Hematopoietic multipotent progenitor cell treated with erythropoietin and hydrocortisone succinate and interleukin-3 and kit ligand, for 17 days (in vitro differentiated cells): ENCODE measurements around the gene IPMK.
"Not testable (repeated sequence)": the region's sequence is repeated elsewhere in the genome, so short reads cannot be mapped to it uniquely, and the experiment has no call there.

Source experiments
- DNase-seq: peaks from one replicate; pipeline ENCODE4 v3.0.0-alpha.2; 2015; ENCODE audit warnings: low spot score

The IPMK gene

GRCh38 chr10:58266826-58267712 is 625 bp downstream of the IPMK start:
- peak; percentile 34 for DNase-seq

- DNase-seq: peak; percentile 10
Measured at GRCh38 chr10:58266003-58266825, 1.5 kb downstream of the IPMK start.

DNA sequence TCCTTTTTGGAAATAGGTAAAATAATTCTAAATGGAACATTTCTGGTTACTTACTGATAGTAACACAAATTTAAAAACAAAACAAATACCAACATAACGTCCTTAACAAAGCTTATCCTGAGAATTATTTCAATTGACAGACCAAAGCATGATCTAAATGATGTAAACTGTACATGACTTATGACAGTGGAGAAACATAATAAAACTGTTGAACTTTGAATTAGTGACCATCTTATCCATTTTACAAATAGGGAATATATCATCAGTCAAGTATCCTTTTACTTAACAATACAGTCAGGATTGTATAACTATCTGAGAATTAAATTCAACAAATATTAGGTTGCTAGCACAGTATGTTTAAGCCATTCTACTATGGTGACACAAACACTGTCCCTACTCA is 2.4 kb downstream of the IPMK start:
- peak; percentile 13 for DNase-seq

GRCh38 chr10:58264780-58265179 is 2.9 kb downstream of the IPMK start:
- no peak for DNase-seq

DNA sequence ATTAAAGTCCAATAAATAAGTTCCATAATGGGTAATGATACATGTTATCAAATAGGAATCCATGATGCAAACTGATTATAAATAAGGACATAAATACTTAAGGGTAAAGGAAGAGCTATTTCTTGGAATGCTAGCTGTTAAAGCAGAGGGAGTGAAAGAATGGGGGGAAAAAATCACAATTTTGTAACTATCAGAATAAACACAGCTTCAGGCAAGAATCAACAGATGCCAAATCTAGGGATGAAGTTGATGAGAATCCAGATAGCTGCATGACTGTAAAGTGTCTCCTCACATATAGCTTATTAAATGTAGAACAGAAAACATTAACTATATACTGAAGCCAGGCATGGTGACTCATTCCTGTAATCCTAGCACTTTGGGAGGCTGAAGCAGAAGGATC is 4.9 kb downstream of the IPMK start:
- DNase-seq: no peak

- DNase-seq: no peak
Measured at GRCh38 chr10:58260334-58260733, 7.4 kb downstream of the IPMK start.

DNA sequence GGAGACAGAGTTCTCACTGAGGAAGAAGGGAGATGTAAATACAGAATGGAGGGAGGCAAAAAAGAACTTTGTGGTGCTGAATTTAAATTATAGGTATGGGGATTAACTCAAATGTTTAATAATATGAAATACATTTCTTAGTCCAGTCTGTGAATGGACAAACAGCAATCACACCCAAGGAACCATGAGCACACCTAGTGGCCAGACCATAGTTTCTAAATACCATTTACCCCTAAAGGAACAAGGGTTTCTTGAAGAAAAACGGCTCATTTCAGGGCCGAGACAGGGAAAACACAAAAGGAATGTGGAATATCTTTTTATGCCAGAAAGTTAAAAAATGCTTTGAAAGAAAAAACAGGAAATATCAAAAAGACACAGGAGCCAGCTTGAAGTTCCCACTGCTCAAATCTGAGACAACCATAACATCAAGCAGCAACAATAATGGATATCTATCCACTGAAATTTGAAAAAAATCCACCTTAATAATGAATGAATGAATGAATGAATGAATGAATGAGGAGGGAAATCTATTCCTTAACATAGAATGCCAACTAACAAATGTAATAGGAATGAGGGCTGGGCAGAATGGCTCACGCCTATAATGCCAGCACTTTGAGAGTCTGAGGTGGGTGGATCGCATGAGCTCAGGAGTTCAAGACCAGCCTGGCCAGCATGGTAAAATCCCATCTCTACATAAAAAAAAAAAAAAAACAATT is 8.6 kb downstream of the IPMK start:
- DNase-seq: no peak

DNA sequence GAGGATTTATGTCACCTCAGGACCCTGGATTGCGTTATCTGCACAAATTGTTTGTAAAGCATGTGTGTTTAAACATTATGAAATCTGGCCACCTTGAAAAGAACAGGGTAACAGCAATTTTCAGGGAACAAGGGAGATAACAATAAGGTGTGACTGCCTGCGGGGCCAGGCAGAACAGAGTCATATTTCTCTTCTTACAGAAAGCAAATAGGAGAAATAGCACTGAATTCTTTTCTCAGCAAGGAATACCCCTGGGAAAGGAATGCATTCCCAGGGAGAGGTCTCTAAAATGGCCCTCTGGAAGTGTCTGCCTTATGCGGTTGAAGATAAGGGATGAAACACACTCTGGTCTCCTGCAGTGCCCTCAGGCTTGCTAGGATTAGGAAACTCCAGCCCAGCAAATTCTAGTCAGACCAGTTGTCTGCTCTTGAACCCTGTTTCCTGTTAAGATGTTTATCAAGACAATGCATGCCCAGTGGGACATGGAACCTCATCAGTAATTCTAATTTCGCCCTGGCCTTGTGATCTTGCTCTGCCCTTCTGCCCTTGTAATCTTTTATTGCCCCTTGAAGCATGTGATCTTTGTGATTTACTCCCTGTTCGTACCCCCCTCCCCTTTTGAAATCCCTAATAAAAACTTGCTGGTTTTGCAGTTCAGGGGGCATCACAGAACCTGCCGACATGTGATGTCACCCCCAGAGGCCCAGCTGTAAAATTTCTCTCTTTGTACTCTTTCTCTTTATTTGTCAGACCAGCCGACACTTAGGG is 11.5 kb downstream of the IPMK start:
- DNase-seq: not testable (repeated sequence)

DNA sequence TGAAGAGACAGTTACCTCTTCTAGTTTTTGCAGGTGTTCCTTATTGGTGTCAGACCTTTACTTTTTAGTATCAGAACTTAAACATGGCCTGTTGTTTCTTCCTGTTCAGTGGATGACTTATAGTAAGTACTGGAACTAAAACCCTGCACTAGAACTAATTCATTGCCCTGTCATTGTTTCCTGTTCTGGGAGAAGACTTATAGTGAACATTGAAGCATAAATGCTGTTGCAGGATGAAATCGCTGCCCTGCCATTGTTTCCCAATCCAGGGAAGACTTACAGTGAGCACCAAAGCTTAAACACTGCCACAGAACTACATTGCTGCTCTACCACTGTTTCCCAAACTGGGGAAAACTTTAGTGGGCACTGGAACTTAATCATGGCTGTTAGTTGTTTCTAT is 13.1 kb downstream of the IPMK start:
- DNase-seq: no peak

GRCh38 chr10:58253184-58253583 is 14.5 kb downstream of the IPMK start:
- DNase-seq: no peak

- not testable (repeated sequence) for DNase-seq
Measured at GRCh38 chr10:58244666-58245065, 23.0 kb downstream of the IPMK start.

DNA sequence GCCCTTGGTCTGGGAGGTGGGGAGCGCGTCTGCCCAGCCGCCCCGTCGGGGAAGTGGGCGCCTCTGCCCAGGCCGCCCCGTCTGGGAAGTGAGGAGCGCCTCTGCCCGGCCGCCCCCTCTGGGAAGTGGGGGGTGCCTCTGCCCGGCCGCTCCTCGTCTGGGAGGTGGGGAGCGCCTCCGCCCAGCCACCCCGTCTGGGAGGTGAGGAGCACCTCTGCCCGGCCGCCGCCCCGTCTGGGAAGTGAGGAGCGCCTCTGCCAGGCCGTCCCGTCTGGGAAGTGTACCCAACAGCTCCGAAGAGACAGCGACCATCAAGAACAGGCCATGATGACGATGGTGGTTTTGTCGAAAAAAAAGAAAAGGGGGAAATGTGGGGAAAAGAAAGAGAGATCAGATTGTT is 23.5 kb downstream of the IPMK start:
- not testable (repeated sequence) for DNase-seq

- not testable (repeated sequence) for DNase-seq
Measured at GRCh38 chr10:58243801-58244200, 23.9 kb downstream of the IPMK start.

DNA sequence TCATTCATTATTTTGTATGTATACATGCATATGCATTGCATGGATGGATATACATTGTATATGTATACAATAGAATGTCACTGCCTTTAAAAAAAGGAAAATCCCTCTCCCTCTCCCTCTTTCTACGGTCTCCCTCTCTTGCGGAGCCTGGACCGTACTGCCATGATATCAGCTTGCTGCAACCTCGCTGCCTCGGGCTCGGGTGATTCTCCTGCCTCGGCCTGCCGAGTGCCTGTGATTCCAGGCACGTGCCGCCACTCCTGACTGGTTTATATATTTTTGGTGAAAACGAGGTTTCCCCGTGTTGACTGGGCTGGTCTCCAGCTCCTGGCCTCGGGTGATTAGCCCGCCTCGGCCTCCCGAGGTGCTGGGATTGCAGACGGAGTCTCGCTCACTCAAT is 24.4 kb downstream of the IPMK start:
- DNase-seq: no peak

DNA sequence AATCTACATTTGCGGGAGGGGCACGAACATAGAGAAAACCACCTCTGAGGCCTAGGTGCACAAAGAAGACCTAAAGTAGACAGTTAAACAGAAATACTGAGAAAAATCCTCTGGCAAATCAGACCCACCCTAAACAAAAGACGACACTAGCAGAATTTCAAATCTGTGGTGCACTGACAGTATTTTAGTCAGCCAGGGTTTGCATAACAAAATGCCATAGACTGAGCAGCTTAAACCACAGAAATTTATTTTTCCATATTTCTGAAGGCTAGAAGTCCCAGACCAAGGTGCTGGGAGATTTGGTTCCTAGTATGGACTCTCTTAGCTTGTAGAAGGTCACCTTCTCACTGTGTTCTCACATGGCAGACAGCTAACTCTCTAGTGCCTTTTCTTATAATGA is 26.3 kb downstream of the IPMK start:
- no peak for DNase-seq

- DNase-seq: no peak
Measured at GRCh38 chr10:58240531-58240930, 27.2 kb downstream of the IPMK start.

DNA sequence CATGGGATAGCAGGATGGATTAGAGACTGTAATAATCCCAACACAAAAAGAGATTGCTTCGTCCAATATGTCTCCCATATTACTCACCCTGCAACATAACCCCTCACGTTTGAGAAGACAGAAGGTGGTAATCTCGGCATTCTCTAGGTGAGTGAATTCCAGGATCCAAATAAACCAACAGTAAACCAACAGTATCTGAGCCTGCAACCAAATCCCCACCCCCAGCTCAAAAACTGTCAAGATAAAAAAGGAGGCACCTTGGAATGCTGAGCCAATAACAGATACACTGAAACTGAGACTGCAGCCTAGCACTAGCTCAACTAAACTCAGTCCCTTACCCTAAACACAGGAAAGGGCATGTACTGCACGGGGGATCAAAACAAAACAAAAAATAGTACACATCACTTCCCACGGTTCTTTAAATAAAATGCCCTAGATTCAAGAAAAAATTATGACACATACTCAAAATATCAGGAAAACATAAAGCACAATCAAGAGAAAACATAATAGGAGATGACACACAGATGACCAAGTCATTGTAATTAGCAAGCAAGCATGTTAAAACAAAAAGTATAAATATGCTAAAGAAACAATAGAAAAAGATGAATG is 28.0 kb downstream of the IPMK start:
- no peak for DNase-seq

GRCh38 chr10:58237014-58237834 is 30.5 kb downstream of the IPMK start:
- no peak for DNase-seq

GRCh38 chr10:58229856-58230255 is 37.8 kb downstream of the IPMK start:
- DNase-seq: not testable (repeated sequence)

DNA sequence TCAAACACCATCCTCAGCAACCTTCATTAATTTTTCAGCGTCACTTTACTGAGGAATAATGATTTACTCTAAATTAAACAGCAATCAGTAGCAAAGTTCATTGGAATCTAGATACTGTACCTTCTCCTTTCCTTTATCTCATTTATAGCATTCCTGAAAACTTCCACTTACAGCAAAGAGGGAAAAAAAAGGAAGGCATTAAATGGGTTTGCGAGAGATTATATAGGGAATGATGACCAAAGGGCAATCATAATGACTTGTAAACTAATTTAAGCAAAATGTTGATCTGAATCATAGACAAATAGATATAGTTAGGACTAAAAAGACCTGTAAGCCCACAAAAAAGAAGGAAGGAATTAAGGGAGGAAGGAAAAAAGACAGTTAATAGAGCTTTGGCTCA is 42.0 kb downstream of the IPMK start:
- DNase-seq: no peak
